ENCODE measurements around the gene AUTS2.

GRCh38 chr7:70405241-70405640 is 807.0 kb downstream of the AUTS2 start:
- TF ChIP-seq, protein P1, sequence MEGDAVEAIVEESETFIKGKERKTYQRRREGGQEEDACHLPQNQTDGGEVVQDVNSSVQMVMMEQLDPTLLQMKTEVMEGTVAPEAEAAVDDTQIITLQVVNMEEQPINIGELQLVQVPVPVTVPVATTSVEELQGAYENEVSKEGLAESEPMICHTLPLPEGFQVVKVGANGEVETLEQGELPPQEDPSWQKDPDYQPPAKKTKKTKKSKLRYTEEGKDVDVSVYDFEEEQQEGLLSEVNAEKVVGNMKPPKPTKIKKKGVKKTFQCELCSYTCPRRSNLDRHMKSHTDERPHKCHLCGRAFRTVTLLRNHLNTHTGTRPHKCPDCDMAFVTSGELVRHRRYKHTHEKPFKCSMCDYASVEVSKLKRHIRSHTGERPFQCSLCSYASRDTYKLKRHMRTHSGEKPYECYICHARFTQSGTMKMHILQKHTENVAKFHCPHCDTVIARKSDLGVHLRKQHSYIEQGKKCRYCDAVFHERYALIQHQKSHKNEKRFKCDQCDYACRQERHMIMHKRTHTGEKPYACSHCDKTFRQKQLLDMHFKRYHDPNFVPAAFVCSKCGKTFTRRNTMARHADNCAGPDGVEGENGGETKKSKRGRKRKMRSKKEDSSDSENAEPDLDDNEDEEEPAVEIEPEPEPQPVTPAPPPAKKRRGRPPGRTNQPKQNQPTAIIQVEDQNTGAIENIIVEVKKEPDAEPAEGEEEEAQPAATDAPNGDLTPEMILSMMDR (IDR thresholded peaks at IDR 0.05): no peak
- TF ChIP-seq POLR2A (IDR thresholded peaks at IDR 0.05): no peak
